ENCODE data around the gene URM1.

Gene URM1

DNA sequence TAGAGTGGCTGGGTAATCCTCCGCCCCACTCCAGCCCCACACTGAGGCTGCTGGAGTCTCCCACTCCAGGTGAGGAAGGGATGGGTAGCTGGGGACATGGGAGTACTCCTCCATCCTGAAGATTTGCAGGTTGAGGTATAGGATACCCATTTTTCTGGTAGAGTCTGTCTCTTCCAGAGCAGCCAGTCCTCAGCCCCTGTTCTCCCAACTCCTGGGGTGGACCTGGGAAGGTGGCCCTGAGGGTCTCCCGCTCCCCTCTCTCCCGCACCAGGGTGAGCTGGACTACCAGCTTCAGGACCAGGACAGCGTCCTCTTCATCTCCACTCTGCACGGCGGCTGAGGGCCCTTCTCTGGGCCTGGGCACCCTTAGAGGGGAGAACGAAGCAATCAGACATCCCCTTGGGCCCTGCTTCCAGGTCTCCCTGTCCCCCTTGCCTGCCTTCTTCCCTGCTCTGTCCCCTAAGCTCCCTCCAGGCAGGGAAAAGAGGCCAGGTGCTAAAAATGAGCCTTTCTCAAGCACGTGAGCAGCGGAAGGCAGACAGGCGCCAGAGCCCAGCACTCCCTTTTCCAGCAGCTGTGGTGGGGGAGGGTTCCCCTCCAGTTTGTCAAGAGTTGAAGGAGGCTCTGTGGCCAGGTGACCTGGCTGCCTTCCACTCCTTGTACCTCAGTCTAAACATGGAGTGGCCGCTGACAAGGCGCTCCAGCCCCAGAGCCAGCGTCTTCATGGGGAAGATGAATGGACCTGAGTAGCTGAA, 18.4 kb downstream of the URM1 start:
- DNase-seq = no peak

DNA sequence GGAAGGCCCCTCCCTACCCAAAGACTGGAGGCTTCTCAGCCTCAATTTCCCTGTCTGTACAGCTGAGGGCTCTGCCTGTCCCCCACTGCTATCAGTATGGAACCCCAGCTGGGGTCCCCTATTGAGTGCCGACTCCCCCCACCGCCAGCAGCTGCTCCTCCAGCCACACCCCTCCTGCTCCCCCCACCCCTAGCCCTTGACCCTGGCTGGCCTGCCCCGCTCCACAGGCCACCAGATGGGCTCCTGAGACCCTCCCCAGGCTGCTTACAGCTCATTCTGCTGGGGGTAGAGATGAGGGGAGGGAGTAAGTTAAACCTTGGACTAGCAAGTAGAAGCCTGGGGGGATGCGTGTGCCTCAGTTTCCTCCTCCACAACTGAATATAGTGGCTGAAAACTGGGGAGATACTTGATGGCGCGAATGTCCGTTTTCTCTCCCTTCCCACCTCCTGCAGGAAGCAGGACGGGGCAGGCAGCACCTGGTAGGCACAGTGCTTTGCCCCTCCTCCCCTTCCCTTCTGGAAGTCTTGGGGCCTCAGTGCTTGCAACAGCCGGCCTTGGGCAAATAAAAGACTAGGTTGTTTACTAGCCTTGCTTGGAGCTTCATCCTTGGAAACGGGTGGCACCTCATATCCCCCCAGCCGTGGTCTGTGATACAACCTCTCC, 19.1 kb downstream of the URM1 start:
- DNase-seq = no peak

DNA sequence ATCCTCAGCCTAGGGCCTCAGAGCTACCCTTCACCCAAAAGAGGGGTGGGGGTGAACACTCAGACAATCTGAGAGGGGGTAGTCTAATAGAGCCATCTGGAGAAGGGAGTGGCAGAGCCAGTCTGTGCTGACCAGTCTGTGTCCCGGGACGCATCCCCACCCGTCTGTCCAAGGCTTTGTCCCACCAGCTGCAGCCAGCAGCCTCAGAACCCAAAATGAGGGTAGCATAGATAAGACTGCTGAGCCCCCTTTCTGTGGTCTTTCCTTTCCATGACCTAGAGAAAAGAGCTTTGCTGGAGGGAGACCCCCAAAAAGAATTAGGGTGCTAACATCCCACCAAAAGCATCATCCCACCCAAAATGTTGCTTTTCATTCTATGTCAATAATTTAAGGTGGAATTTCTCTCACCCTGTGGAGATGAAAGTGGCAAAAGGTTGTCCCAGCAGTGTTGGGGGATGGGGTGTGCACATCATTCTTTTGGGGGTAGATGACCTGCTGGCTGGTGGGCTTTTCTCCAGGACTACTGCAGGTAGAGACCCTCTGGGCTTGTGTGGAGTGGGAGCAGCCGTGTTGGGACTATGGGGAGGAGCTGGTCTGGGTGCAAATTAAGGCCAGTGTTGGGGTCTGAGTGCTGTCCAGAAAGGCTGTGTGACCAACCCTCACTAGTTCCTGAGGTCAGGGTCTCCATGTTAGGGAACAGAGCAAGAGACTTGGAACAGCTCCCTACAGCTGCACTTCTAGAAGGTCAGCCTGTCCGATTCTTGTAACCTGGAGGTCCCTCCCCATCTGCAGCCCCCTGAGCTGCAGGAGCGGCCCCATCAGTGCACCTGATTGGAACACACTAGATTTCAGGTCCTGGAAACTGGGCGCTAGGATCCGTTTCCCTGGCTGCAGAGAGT, 19.9 kb downstream of the URM1 start:
- no peak for DNase-seq

DNA sequence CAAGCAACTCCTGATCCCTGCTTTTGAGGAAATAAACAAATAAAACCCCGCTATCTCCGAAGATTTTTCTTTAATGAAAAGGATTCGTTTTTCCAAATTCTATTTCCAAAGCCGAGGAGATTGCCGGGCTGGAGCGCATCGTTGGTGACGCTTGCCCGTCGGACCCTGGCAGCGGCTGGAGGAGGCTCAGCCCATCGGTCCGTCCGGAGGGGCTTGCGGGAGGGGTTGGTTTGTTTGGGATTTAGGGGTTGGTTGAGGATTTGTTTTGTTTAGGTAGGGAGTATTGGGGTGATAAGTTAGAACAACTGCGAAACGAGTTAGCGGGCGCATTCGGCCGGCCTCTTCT, 20.8 kb downstream of the URM1 start:
- DNase-seq = no peak

DNA sequence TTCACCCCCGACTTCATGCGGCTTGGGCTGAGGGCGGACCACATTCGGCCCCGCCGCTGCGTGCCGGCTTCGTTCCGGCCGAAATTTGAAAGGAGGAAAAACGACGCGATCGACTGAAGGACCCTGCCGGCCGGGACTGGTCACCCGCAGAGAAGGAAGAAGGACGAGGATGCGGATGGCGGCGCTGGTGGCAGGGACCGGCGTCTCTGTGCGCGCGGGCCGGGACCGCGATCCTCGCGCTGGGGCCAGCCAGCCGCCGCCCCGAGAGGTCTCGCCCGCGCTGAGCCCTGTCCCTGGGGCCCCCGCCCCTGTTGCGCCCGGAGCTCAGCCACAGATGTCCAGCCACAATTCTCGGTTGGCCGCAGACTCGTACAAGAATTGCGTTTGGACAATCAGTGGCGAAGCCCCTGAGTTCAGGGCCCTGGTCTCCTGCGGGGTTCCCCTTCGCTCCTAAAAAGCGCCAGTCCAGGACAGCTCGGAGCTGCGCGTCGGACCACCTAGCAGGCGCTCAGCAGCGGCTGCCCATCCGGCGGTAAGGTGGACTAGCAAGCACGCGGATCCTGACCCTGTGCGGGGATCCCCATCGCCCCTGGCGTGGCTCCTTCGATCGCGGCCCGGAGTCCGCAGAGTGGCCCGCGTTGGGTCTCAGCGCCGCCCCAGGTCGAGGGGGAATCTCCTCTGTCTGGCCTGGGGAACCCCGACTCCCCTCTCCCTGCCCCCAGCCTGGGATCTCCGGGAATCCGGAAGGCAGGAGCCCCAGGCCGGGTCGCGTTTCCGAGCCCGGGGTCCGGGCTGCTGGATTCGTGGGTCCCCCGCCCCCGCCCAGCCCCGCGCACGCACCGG, 21.3 kb downstream of the URM1 start:
- DNase-seq = no peak

DNA sequence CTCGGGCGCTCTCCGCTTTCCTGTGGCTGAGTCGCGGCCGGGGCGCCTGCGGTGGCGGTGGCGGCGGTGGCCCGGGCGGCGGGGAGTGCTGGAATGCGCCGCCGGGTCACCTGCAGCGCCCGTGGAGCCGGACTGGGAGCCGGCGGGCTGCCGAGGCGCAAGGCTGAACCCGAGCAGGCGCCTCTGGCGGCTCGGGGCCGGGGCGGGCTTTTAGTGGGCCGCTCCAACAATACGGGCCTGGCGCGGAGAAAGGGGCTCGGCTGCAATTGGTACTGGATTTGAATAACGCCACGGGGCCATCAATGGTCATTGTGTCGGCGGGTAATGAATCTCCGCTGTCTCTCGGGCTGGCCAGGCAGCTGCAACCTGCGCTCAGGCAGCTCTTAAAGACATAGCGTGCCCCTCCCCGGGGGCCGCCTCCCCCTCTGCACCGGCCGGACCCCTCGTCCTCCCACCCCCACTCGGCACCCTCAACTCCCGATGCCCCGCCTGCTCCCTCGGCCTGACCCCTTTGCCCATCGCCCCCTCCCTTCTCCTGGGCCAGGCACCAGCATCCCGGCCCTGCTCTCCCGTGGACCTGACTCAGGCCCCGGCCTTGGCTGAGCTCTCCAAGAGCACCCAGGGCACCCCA, 22.1 kb downstream of the URM1 start:
- DNase-seq = no peak

DNA sequence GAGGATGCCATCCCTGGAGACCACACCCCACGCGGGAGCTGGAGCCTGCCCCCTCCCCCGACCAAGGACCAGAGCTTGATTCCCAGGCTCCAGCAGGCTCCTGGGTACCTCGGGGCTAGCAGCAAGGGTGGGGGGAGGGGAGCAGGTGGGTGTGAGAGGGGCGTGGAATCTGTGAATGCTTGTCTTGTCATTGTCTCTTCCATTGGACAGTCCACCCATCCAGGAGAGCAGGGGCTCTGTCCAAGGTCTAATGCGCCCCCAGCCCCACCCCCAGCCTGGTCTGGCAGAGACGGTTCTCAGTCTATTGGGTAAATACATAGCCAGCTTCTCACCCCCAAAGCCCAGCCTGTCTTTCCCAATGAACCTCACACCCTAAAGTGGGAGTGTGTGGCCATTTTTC, 22.8 kb downstream of the URM1 start:
- DNase-seq = no peak

DNA sequence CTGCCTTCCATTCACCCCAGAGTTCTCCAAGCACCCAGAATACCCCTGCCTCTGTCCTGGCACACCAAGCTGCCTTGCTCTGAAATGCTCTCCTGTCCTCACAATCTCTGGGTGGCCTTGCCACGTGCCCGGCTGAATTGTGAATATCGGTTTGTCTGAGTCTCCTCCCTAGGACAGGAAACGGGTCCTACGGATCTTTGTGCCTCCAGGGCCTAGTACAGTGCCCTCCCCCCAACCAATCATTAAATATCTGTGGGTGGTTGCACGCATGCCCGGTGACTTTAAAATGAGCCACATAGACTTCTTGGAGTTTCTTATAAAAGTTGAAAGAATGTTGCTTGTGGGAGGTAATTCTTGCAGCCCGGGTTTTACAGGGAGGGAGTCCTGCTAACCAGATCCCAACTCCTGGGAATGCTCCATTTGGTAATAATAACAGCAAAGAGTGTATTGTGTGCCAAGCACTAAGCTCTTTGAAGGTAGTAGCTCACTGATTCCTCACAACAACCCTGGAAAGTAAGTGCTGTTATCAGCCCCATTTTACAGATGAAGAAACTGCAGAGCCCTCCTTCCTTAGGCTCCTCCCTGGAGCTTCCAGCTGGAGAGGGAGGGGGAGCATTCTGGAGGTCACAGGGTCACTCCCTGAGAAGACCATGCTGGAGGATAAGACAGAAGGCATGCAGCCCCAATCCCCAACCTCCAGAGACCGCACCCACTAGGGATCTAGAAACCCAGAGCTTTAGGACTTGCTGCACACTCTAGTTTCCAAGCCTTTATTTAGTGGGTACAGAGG, 23.4 kb downstream of the URM1 start:
- DNase-seq = no peak

DNA sequence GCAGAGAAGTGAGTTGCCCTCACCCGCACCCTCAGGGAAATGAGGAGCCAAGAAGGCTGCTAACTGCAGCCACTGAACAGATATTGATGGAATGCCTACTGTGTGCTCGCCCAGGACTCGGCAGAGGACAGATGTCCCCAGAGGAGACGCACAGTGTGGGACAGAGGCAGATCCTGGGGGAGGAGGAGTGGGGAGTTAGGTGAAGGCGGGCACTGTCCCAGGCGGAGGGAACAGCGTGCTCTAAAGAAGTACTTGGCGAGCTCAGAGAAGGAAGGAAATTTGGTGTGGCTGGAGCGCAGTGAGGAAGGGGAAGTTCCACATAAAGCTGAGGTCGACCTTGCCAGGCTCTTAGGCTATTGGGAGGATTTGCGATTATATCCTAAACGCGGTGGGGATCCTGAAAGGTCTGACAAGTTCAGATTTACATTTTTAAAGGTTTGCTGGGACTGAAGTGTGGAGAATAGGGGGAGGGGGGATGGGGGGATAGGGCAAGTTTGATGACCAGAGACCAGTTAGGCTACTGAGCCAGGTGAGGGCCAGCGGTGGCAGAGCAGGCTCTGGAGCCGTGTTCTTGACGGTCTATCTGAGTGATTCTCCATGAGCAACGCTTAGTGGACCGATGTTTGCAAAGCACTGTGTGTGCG, 25.9 kb downstream of the URM1 start:
- peak in 1 of 2 donors; percentile 39 for DNase-seq

DNA sequence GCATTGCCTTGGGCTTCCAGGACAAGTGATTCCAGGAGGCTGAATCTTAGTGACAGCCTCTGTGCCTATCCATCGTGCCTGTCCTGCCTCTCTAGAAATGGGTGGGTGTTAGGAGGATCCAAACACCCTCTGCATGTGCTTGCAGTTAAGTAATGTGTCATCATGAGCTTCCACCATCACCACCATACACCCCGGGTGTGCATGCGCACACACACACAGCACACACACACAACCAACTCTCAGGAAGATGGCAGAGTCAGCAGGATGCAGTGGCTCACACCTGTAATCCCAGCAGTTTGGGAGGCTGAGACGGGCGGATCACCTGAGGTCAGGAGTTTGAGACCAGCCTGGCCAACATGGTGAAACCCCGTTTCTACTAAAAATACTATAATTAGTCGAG, 26.7 kb downstream of the URM1 start:
- DNase-seq = no peak

DNA sequence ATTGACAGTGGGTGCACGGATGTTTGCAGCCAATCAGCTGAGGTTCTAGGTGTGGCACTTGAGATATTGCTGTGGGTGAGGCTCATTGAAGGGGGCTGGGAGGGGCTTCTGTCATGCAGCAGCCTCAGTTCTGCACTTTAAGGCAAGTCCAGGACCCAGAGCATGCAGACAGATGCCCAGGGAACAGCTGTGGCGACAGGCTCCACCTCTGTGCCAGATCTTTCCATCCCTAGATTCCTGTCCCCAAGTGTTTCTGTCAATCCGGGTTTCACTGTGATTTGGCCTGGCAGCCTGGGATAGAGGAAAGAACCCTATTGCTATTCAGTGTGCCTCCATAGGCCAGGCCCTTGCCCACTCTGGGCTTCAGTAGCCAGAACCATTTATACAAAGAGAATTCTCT, 28.7 kb downstream of the URM1 start:
- no peak for DNase-seq

DNA sequence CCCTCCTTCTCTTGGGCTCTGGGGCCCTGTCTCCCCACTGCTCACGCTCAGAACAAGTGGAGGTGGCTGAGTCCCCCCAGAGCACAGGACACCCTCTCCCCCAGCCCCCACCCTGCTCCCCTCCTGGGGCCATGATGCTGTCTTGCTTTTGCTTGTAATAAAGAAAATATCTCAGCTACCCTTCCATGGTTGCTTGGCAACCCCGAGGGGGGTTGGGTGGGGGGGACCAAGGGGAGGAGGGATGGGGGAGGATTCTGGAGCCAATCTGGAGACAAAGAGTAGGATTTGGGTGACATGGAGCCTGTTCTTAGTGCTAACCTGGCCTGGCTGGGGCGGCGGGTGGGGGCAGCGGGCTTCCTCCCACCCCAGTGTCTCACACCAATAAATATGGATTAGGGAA, 33.4 kb downstream of the URM1 start:
- no peak for DNase-seq

DNA sequence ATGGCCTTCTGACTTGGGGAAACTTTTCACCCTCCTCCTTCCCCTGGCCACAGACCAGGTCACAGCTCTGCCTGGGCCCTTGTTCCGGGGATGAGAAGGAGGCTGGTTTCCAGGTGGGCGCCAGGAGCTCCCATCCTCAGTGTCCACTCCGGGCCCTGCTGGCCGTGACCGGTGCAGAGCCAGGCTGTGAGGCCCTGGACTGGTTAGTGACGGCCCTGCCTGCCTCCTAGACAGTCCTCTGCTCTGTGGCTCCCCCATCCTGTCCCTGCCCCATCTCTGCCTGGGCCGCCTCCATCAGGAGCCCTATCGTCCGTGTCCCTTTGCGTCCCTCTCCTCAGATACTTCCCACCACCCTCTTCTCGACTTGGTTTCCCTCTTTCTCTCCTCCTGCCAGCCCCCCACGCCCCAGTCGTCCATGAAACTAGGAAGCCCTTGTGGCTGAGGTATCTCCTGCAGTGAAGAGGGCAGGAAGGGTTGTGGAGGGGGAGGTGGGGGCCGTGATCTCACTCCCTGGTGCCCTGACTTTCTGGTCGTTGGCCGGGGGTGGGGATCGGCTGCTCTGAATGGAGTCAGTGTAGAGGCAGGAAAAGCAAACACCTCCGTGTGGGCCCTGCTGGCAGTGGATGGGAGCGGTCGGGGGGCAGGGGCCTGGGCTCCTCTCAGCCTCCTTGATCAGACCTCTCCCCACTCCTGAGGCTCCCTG, 34.1 kb downstream of the URM1 start:
- no peak for DNase-seq

DNA sequence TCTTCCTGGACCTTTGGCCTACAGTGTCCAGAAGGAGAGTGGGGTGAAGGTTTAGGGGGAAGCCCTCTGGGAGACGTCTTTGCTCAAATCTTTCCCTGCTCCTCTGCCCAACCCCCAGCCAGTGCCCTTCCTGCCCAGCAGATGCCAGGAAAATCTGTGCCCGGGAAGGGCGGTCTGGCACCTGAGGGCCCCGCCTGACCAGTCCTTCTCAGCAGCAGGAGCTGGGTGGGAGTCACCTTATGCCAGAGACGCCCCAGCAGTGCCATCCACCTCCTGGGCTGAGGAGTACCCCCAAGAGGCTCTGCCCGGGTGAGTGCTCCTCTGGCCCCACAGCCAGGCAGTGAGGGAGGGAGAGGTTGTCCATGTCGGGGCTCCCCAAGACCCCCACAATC, 34.6 kb downstream of the URM1 start:
- no peak for DNase-seq

DNA sequence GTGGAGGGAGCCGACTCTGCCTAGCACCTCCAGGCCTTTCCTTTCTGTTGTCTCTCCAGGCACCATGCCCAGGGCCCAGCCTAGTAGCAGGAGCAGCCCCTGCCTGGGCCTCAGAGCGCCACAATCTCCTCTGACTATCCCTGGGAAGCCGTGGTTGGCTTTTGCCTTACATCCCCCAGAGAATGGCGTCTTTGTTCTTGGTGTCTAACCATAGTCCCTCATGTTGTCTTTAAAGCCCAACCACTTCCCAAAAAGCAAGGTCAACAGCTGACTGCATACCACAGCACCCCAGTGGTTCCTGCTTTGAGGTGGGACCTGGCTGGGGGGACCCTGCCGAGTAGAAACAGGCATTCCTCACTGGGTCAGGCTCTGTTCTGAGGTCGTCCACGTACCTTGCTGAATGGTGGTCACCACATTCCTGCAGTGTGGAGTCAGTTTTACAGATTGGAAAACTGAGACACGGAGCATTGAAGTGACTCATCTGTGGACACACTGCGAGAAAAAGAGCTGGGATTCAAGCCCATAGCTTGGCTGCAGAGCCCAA, 35.7 kb downstream of the URM1 start:
- DNase-seq = no peak

DNA sequence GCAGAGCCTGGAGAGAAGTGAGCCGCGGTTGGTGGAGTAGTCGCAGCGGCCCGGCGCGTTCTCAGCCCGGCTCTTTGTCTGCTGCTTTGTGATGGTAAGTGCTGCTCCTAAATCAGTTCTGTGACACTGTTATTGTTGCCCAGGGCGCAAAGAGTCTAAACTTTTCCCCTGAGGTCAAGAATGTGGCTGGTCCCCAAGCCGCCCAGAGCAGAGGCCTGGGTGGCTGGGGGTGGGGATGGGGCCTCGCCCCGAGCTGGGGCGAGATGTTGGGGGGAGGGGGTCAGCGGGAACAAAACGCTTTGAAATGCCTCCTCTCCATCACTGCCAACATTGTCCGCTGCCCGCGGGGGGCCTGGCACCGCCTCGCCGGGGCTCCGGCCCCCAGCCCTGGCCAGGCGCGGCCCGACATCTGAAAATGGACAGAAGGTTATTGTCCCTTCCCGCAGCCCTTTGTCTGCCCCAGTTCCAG, 37.8 kb downstream of the URM1 start:
- DNase-seq = no peak

DNA sequence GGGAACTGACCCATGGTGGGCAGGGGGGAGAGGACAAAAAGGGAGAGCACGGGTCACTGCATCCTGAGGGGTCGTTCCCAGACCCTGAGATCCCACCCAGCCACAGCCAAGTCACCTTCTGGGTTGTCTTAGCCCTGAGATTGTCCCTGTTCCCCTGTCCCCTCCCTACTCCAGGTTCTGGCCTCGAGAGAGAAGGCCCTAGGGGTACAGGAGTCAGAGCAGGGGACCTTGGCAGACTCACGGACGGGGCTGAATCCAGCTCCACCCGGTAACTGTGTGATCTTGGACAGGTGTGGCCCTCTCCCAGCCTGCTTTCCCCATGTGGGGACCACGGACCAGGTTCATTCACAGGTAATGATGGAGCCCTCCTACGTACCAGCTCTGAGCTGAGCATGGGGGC, 38.3 kb downstream of the URM1 start:
- DNase-seq = no peak

DNA sequence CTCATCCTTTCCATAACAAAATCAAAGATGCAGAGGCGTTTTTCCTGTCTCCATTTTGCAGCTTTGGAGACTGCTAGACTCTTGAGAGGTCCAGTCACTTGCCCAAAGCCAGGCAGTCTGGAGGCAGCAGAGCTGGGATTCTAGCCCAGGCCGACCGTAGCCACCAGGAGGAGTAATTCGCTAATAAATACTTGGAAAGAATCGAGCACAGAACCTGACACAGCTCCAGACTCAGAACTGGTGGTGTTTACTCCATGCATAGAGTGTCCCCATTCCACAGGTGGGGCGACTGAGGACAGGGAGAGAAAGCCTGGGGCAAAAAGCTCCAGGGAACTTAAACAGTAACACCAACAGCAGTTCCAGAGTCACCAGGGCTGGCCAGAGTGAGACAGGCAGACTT, 38.8 kb downstream of the URM1 start:
- no peak for DNase-seq

DNA sequence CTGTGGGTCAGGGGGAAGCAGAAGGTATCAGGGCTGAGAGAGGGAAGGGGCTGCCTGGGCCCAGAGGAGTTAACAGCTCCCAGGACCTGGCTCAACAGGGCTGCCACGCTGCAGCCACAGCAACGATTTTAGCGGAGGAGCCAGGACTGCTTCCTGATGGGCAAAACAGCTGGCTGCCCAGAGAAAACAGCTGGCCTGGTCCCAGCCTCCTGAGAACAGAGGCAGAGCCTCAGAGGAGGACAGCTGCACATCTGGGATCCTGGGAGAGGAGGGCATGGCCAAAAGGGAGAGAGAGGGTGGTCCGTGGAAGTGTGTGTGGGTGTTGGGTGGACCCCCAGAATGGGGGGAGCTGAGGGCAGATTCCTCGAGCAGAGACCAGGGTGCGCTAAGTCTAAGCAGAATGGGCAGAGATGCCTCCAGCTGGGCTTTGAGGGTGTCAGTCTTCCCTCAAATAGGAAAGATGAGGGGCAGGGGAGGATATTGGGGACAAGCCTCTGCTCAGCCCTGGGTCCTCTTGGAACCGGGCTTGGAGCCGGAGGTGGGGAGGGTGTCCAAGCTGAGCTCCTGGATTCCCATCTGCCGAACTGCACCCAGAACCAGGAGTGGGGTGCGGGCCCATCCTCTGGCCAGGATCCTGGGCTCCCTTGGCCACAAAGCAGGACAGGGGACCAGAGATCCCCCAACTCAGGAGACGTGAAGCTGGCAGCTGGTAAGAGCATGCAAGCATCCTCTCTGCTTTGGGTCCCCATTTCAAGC, 40.4 kb downstream of the URM1 start:
- DNase-seq = no peak
